Spleen (tissue), 11 donors: ENCODE results near the gene TMC8. TPM values are rescaled to one million over a fixed set of nuclear protein-coding genes. Genes with fewer than 3 reads are reported as not detected.

Experiments used
- DNase-seq: peaks from one replicate; pipeline ENCODE4 v3.0.0-alpha.2; 2020
- H3K27ac ChIP-seq, 8 donors: fragments of 200-600 bp; sonication (generic) in 7 of 8; 1 replicate in 4 of 8; 2 replicates in 4 of 8; pipeline versions ENCODE4 v1.5.0 to v1.8.0; 2016 to 2021; ENCODE audit warnings: inconsistent platforms in 4 of 8, mild to moderate bottlenecking in 4 of 8, moderate library complexity in 1 of 8
- H3K27me3 ChIP-seq, 7 donors: fragments of 200-600 bp; sonication (generic) in 6 of 7; replicated peaks in 1 of 7; 1 replicate in 4 of 7; 2 replicates in 3 of 7; pipeline versions ENCODE4 v1.5.0 to v1.8.0; 2016 to 2021; ENCODE audit warnings: inconsistent platforms in 3 of 7, mild to moderate bottlenecking in 1 of 7
- H3K36me3 ChIP-seq, 6 donors: fragments of 200-600 bp; sonication (generic) in 5 of 6; 1 replicate in 4 of 6; 2 replicates in 2 of 6; pipeline versions ENCODE4 v1.5.0 to v1.8.0; 2016 to 2021; ENCODE audit warnings: inconsistent platforms in 2 of 6
- H3K4me1 ChIP-seq, 6 donors: fragments of 200-600 bp; sonication (generic) in 5 of 6; 1 replicate in 3 of 6; 2 replicates in 3 of 6; pipeline versions ENCODE4 v1.5.0 to v1.8.0; 2016 to 2021; ENCODE audit warnings: inconsistent platforms in 3 of 6
- H3K4me3 ChIP-seq, 8 donors: fragments of 200-600 bp; sonication (generic) in 7 of 8; 1 replicate in 4 of 8; 2 replicates in 4 of 8; pipeline versions ENCODE4 v1.5.0 to v1.8.0; 2016 to 2021; ENCODE audit warnings: inconsistent platforms in 4 of 8, mild to moderate bottlenecking in 4 of 8, moderate library complexity in 2 of 8
- H3K9me3 ChIP-seq, 8 donors: fragments of 200-600 bp; sonication (generic) in 7 of 8; 1 replicate in 4 of 8; 2 replicates in 4 of 8; pipeline versions ENCODE4 v1.5.0 to v1.8.0; 2016 to 2021; ENCODE audit warnings: inconsistent platforms in 4 of 8
- CTCF ChIP-seq, 11 experiments: fragments of 200-600 bp in 7 of 11; fragments of 450-650 bp in 4 of 11; sonication (generic) in 4 of 11; IDR thresholded peaks in 8 of 11; conservative IDR thresholded peaks in 3 of 11; 1 replicate in 7 of 11; 2 replicates in 4 of 11; pipeline versions ENCODE4 v1.4.0 to v1.8.0; 2016 to 2021; ENCODE audit warnings: antibody characterized with exemption in 11 of 11, inconsistent platforms in 4 of 11, mild to moderate bottlenecking in 1 of 11
- POLR2A ChIP-seq, 3 donors: fragments of 450-650 bp; IDR thresholded peaks; one replicate each; pipeline ENCODE4 v1.5.1; 2017; ENCODE audit warnings: antibody characterized with exemption in 3 of 3, mild to moderate bottlenecking in 1 of 3
- POLR2AphosphoS5 ChIP-seq, 3 donors: sonication (generic); formaldehyde crosslinking; IDR thresholded peaks; one replicate each; pipeline ENCODE4 v1.5.1; 2017; ENCODE audit warnings: antibody characterized with exemption in 3 of 3
- WGBS, 5 donors: extraction: QIAGEN DNeasy Blood & Tissue Kit in 3 of 5; methylation state at CpG; one replicate each; pipeline versions ENCODE4 v1.1.5 to v1.1.7; 2013 to 2018; 5-methylcytosine and 5-hydroxymethylcytosine counted together
- intact Hi-C: fragments of 100-400 bp; cut with DNase I; formaldehyde crosslinking; loops from one replicate; pipeline ENCODE4 v1.15.0; 2023; ENCODE audit warnings: low total_unique reads
- polyA plus RNA-seq, 3 donors: library from polyadenylated mRNA; stranded (reverse); fragments of 200-250 nt; gene quantifications; one replicate each; pipeline ENCODE4 v1.2.1, GENCODE V29; 2013
- total RNA-seq, 7 donors: library from RNA; depleted of rRNA in 3 of 7; stranded (reverse); fragments of >200 nt in 3 of 7; fragmentation: NEBNext Ultra II Directional in 4 of 7; extraction: Animal tissue kit (Norgen Biotek cat#: 25700) in 4 of 7; gene quantifications; one replicate each; pipeline versions ENCODE4 v1.1.0 to v1.2.1, GENCODE V29; 2016 to 2021
- donor health status: healthy with polysubstance abuse.
- donor health status: DM: no; HTN: no; CAD: no; lungs with moderate emphysema.
- donor health status: DM: no; HTN: no; CAD: no.
- donor health status: Bipolar disorder and iron deficiency.
- donor health status: healthy.
- donor health status: DM: no; HTN: no; CAD: no.
- donor health status: DM: yes; HTN: yes; CAD: no.

TMC8 gene
- total and polyA plus RNA-seq, 10 donors = 103 to 222 (median 191) TPM

- no peaks in the 10 kb centered on the region for H3K9me3 ChIP-seq
- H3K4me3 ChIP-seq = no peak overlapping the region
- DNase-seq = no peak
- H3K27me3 ChIP-seq = no peaks in the 10 kb centered on the region
- H3K4me1 ChIP-seq = peaks cover 0 to 23% (median 0%) of the 10 kb centered on the region in 6 donors
- TF ChIP-seq POLR2AphosphoS5 (IDR thresholded peaks at IDR 0.05) (no peak), POLR2A (IDR thresholded peaks at IDR 0.05) (no peak), CTCF (IDR thresholded peaks at IDR 0.05 in 8 of 11, conservative IDR thresholded peaks at IDR 0.05 in 3 of 11) (no peak)
- 84 to 92% (median 90%) methylated on average over 15 of the region's 15 CpGs for WGBS, 5 donors
- H3K27ac ChIP-seq = no peak overlapping the region
- H3K36me3 ChIP-seq = peaks cover 0 to 94% (median 72%) of the 10 kb centered on the region in 6 donors
- intact Hi-C loops = no loop called here
Observed at GRCh38 chr17:78106211-78106610, 24.4 kb upstream of the TMC8 start.

- Histone ChIP-seq H3K4me3 (no peak overlapping the region), H3K27ac (peak overlapping the region in 1 of 8 donors; percentile 8), H3K27me3 (no peaks in the 10 kb centered on the region), H3K4me1 (peaks cover 3 to 34% (median 3%) of the 10 kb centered on the region in 6 donors), H3K36me3 (peaks cover 0 to 94% (median 79%) of the 10 kb centered on the region in 6 donors), H3K9me3 (no peaks in the 10 kb centered on the region)
- DNase-seq = no peak
- WGBS, 5 donors = 79 to 88% (median 85%) methylated on average over 10 of the region's 10 CpGs
- peak in 1 of 3 donors; percentile 2 for TF ChIP-seq POLR2AphosphoS5 (IDR thresholded peaks at IDR 0.05)
- no peak for TF ChIP-seq CTCF (IDR thresholded peaks at IDR 0.05 in 8 of 11, conservative IDR thresholded peaks at IDR 0.05 in 3 of 11)
- intact Hi-C loops = no loop called here
Observed at GRCh38 chr17:78107457-78107856, 23.1 kb upstream of the TMC8 start.

GRCh38 chr17:78107976-78108725 is 22.4 kb upstream of the TMC8 start:
- peaks cover 0 to 94% (median 77%) of the 10 kb centered on the region in 6 donors for H3K36me3 ChIP-seq
- intact Hi-C loops = no loop called here
- TF ChIP-seq CTCF (IDR thresholded peaks at IDR 0.05 in 8 of 11, conservative IDR thresholded peaks at IDR 0.05 in 3 of 11) (no peak), POLR2AphosphoS5 (IDR thresholded peaks at IDR 0.05) (peak in 1 of 3 donors; percentile 39)
- H3K27me3 ChIP-seq = no peaks in the 10 kb centered on the region
- 86 to 96% (median 91%) methylated on average over 21 of the region's 21 CpGs for WGBS, 5 donors
- H3K4me1 ChIP-seq = peaks cover 9 to 41% (median 10%) of the 10 kb centered on the region in 6 donors
- no peak for DNase-seq
- H3K9me3 ChIP-seq = no peaks in the 10 kb centered on the region
- no peak overlapping the region for H3K4me3 ChIP-seq
- peak overlapping the region in 1 of 8 donors; percentile 8 for H3K27ac ChIP-seq

GRCh38 chr17:78108726-78109488 is 21.7 kb upstream of the TMC8 start:
- 76 to 84% (median 81%) methylated on average over 18 of the region's 18 CpGs for WGBS, 5 donors
- Histone ChIP-seq H3K9me3 (no peaks in the 10 kb centered on the region), H3K27ac (no peak overlapping the region), H3K4me1 (peaks cover 11 to 48% (median 18%) of the 10 kb centered on the region in 6 donors), H3K36me3 (peaks cover 0 to 94% (median 75%) of the 10 kb centered on the region in 6 donors), H3K4me3 (no peak overlapping the region), H3K27me3 (no peaks in the 10 kb centered on the region)
- intact Hi-C loops = no loop called here
- TF ChIP-seq POLR2AphosphoS5 (IDR thresholded peaks at IDR 0.05) = peak in 1 of 3 donors; percentile 33
- TF ChIP-seq POLR2A (IDR thresholded peaks at IDR 0.05) = no peak
- no peak for TF ChIP-seq CTCF (IDR thresholded peaks at IDR 0.05 in 8 of 11, conservative IDR thresholded peaks at IDR 0.05 in 3 of 11)
- DNase-seq = no peak
